Eye (tissue), 1 donor: ENCODE data around the gene CASKIN1.
"Not testable (repeated sequence)": the region's sequence is repeated elsewhere in the genome, so short reads cannot be mapped to it uniquely, and the experiment has no call there.

Experiments used
- DNase-seq: peaks from one replicate; pipeline ENCODE4 v3.0.0-alpha.2; 2015

CASKIN1 gene

DNA sequence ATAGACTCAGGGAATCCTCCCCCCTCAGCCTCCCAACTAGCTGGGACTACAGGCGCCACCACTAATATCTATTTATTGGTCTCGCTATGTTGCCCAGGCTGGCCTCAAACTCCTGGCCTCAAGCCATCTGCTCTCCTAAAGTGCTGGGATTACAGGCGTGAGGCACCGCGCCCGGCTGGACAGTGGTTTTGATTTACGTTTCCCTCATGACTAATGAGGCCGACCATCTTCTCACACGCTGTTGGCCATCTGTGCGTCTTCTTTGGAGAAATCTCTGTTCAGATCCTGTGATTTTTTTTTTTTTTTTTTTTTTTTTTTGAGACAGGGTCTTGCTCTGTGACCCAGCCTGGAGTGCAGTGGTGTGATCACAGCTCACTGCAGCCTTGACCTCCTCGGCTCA, 67.2 kb downstream of the CASKIN1 start:
- DNase-seq, result not testable (repeated sequence)

DNA sequence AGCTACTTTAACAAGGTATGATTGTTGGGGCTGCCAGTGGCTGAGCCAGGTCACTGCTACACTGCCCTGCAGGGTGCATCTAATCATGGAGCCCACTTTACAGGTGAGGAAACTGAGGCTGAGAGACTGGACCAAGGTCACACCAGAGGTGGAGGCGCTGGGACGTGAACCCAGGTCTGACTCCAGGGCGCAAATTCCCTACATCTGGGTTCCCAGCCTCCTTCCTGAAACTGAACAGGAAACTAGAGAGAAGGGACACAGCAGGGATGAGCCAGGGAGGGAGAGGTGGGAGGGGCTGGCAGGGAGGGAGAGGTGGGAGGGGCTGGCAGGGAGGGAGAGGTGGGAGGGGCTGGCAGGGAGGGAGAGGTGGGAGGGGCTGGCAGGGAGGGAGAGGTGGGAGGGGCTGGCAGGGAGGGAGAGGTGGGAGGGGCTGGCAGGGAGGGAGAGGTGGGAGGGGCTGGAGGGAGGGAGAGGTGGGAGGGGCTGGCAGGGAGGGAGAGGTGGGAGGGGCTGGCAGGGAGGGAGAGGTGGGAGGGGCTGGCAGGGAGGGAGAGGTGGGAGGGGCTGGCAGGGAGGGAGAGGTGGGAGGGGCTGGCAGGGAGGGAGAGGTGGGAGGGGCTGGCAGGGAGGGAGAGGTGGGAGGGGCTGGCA, 68.7 kb downstream of the CASKIN1 start:
- peak; percentile 70 for DNase-seq
